DOHH2 (cell line): Measurements from ENCODE around the gene TAPBP.

Experiments used
- H3F3A ChIP-seq: fragments of 200-600 bp; sonication (generic), shearing (Covaris generic); 2 replicates; pipeline ENCODE4 v1.6.0; 2016; ENCODE audit warnings: antibody characterized with exemption, mild to moderate bottlenecking; ENCODE audit not compliant: control insufficient read depth, insufficient read depth
- H3K27ac ChIP-seq: fragments of 200-600 bp; sonication (generic); 2 replicates; pipeline ENCODE4 v1.5.1; 2014; ENCODE audit warnings: low read depth, mild to moderate bottlenecking, low read length, moderate library complexity
- H3K27me3 ChIP-seq: fragments of 200-600 bp; sonication (generic); 2 replicates; pipeline ENCODE4 v1.6.1; 2014; ENCODE audit warnings: mild to moderate bottlenecking, low read length, mixed read lengths; ENCODE audit not compliant: control insufficient read depth
- H3K36me3 ChIP-seq: fragments of 200-600 bp; sonication (generic); 2 replicates; pipeline ENCODE4 v1.6.1; 2014; ENCODE audit warnings: mild to moderate bottlenecking, low read length, moderate library complexity, mixed read lengths; ENCODE audit not compliant: control insufficient read depth
- H3K4me1 ChIP-seq: fragments of 200-600 bp; sonication (generic); 2 replicates; pipeline ENCODE4 v1.6.1; 2014; ENCODE audit warnings: mild to moderate bottlenecking, low read length, mixed read lengths; ENCODE audit not compliant: control insufficient read depth
- H3K4me2 ChIP-seq: fragments of 200-600 bp; sonication (generic); 2 replicates; pipeline ENCODE4 v1.6.0; 2014; ENCODE audit warnings: mild to moderate bottlenecking, low read length, moderate library complexity
- H3K4me3 ChIP-seq: fragments of 200-600 bp; sonication (generic); 2 replicates; pipeline ENCODE4 v1.5.1; 2014; ENCODE audit warnings: mild to moderate bottlenecking, low read length, mixed read lengths
- H3K79me2 ChIP-seq: fragments of 200-600 bp; sonication (generic); 2 replicates; pipeline ENCODE4 v1.6.1; 2014; ENCODE audit warnings: mild to moderate bottlenecking, low read length, mixed read lengths; ENCODE audit not compliant: control insufficient read depth
- H3K9me2 ChIP-seq: fragments of 200-600 bp; sonication (generic); replicated peaks from 2 replicates; pipeline ENCODE4 v1.6.1; 2014; ENCODE audit warnings: mild to moderate bottlenecking, low read length, mixed read lengths; ENCODE audit not compliant: control insufficient read depth
- H3K9me3 ChIP-seq: fragments of 200-600 bp; sonication (generic); 2 replicates; pipeline ENCODE4 v1.6.1; 2014; ENCODE audit warnings: antibody characterized with exemption, low read length, mixed read lengths; ENCODE audit not compliant: control insufficient read depth, insufficient read depth
- H4K20me1 ChIP-seq: fragments of 200-600 bp; sonication (generic); 2 replicates; pipeline ENCODE4 v1.6.0; 2014; ENCODE audit warnings: low read depth, mild to moderate bottlenecking, antibody characterized with exemption, low read length, moderate library complexity; ENCODE audit not compliant: control insufficient read depth, insufficient read depth
- CTCF ChIP-seq: fragments of 200-600 bp; sonication (generic); IDR thresholded peaks from one replicate; pipeline ENCODE4 v1.5.1; 2014; ENCODE audit warnings: antibody characterized with exemption, mild to moderate bottlenecking, low read depth, low read length; ENCODE audit not compliant: poor library complexity, severe bottlenecking
- EZH2phosphoT487 ChIP-seq: fragments of 200-600 bp; sonication (generic); IDR thresholded peaks from 2 replicates; pipeline ENCODE4 v1.6.1; 2017; ENCODE audit warnings: borderline replicate concordance, mild to moderate bottlenecking, antibody characterized with exemption, low read length, moderate library complexity, mixed read lengths

The TAPBP gene

GRCh38 chr6:33259032-33259431 lies 54.8 kb downstream of the TAPBP start:
- no peaks in the 10 kb centered on the region for H3K4me1 ChIP-seq
- H3K79me2 ChIP-seq: no peaks in the 10 kb centered on the region
- H3K4me3 ChIP-seq: no peak overlapping the region
- no peaks in the 10 kb centered on the region for H3F3A ChIP-seq
- H3K27me3 ChIP-seq: no peaks in the 10 kb centered on the region
- peaks cover 43% of the 10 kb centered on the region for H3K36me3 ChIP-seq
- H3K4me2 ChIP-seq: no peak overlapping the region
- no peaks in the 10 kb centered on the region for H3K9me3 ChIP-seq
- TF ChIP-seq EZH2phosphoT487 (no peak), CTCF (no peak)
- no peaks in the 10 kb centered on the region for H4K20me1 ChIP-seq
- H3K27ac ChIP-seq: no peak overlapping the region
- no peaks in the 10 kb centered on the region for H3K9me2 ChIP-seq

- H3K9me3 ChIP-seq: no peaks in the 10 kb centered on the region
- peaks cover 8% of the 10 kb centered on the region for H3K79me2 ChIP-seq
- no peak for TF ChIP-seq EZH2phosphoT487
- TF ChIP-seq CTCF: no peak
- H3F3A ChIP-seq: peaks cover 4% of the 10 kb centered on the region
- peaks cover 26% of the 10 kb centered on the region for H3K36me3 ChIP-seq
- H4K20me1 ChIP-seq: no peaks in the 10 kb centered on the region
- H3K27me3 ChIP-seq: no peaks in the 10 kb centered on the region
- no peaks in the 10 kb centered on the region for H3K9me2 ChIP-seq
- H3K27ac ChIP-seq: no peak overlapping the region
- no peak overlapping the region for H3K4me2 ChIP-seq
- no peak overlapping the region for H3K4me3 ChIP-seq
- H3K4me1 ChIP-seq: peaks cover 11% of the 10 kb centered on the region
These were observed 59.3 kb downstream of the TAPBP start for GRCh38 chr6:33254591-33254990.

GRCh38 chr6:33252759-33253158 lies 61.1 kb downstream of the TAPBP start:
- H3K9me2 ChIP-seq: no peaks in the 10 kb centered on the region
- H3F3A ChIP-seq: peaks cover 8% of the 10 kb centered on the region
- no peaks in the 10 kb centered on the region for H4K20me1 ChIP-seq
- peaks cover 14% of the 10 kb centered on the region for H3K36me3 ChIP-seq
- no peak overlapping the region for H3K4me3 ChIP-seq
- no peak overlapping the region for H3K4me2 ChIP-seq
- H3K4me1 ChIP-seq: peaks cover 23% of the 10 kb centered on the region
- no peaks in the 10 kb centered on the region for H3K27me3 ChIP-seq
- H3K9me3 ChIP-seq: no peaks in the 10 kb centered on the region
- H3K79me2 ChIP-seq: peaks cover 8% of the 10 kb centered on the region
- H3K27ac ChIP-seq: no peak overlapping the region
- TF ChIP-seq CTCF: no peak
- TF ChIP-seq EZH2phosphoT487: no peak
